IPS-18a (cell line): ENCODE results near the gene CACHD1.

Experiments used
- H3K27ac ChIP-seq: one replicate; pipeline ENCODE4 v1.5.1; 2013; ENCODE audit warnings: low read length
- H3K27me3 ChIP-seq: one replicate; pipeline ENCODE4 v1.6.1; 2013; ENCODE audit warnings: mild to moderate bottlenecking, low read length; ENCODE audit not compliant: control insufficient read depth, insufficient read depth
- H3K36me3 ChIP-seq: one replicate; pipeline ENCODE4 v1.6.1; 2013; ENCODE audit warnings: low read depth, low read length; ENCODE audit not compliant: control insufficient read depth
- H3K4me1 ChIP-seq: one replicate; pipeline ENCODE4 v1.6.1; 2013; ENCODE audit warnings: low read depth, low read length; ENCODE audit not compliant: control insufficient read depth
- H3K4me3 ChIP-seq: one replicate; pipeline ENCODE4 v1.5.1; 2013; ENCODE audit warnings: low read length
- H3K9ac ChIP-seq: one replicate; pipeline ENCODE4 v1.6.1; 2013; ENCODE audit warnings: mild to moderate bottlenecking, low read length, moderate library complexity
- H3K9me3 ChIP-seq: one replicate; pipeline ENCODE4 v1.6.1; 2013; ENCODE audit warnings: low read depth, low read length; ENCODE audit not compliant: control insufficient read depth

The CACHD1 gene

GRCh38 chr1:64581135-64581842, 111.4 kb downstream of the CACHD1 start:
- H3K36me3 ChIP-seq = peaks cover 6% of the 10 kb centered on the region
- H3K27ac ChIP-seq = no peak overlapping the region
- H3K9ac ChIP-seq = no peak overlapping the region
- H3K4me3 ChIP-seq = no peak overlapping the region
- peaks cover 28% of the 10 kb centered on the region for H3K4me1 ChIP-seq
- no peaks in the 10 kb centered on the region for H3K27me3 ChIP-seq
- no peaks in the 10 kb centered on the region for H3K9me3 ChIP-seq

GRCh38 chr1:64581843-64582185, 111.9 kb downstream of the CACHD1 start:
- Histone ChIP-seq H3K9me3 (no peaks in the 10 kb centered on the region), H3K27ac (no peak overlapping the region), H3K4me3 (no peak overlapping the region), H3K27me3 (no peaks in the 10 kb centered on the region), H3K9ac (no peak overlapping the region), H3K4me1 (peaks cover 26% of the 10 kb centered on the region), H3K36me3 (peaks cover 6% of the 10 kb centered on the region)

GRCh38 chr1:64584479-64584878, 114.5 kb downstream of the CACHD1 start:
- Histone ChIP-seq H3K27me3 (no peaks in the 10 kb centered on the region), H3K27ac (no peak overlapping the region), H3K4me3 (no peak overlapping the region), H3K36me3 (peaks cover 6% of the 10 kb centered on the region), H3K9me3 (no peaks in the 10 kb centered on the region), H3K4me1 (peaks cover 21% of the 10 kb centered on the region), H3K9ac (no peak overlapping the region)

- Histone ChIP-seq H3K4me3 (no peak overlapping the region), H3K36me3 (peaks cover 9% of the 10 kb centered on the region)
Observed at GRCh38 chr1:64588876-64589275, 118.9 kb downstream of the CACHD1 start.

GRCh38 chr1:64590316-64590715, 120.4 kb downstream of the CACHD1 start:
- Histone ChIP-seq H3K36me3 (peaks cover 6% of the 10 kb centered on the region), H3K9ac (no peak overlapping the region), H3K9me3 (no peaks in the 10 kb centered on the region), H3K4me3 (no peak overlapping the region), H3K27me3 (no peaks in the 10 kb centered on the region), H3K4me1 (peaks cover 4% of the 10 kb centered on the region), H3K27ac (no peak overlapping the region)

More at GRCh38 chr1:64588876-64589275, 118.9 kb downstream of the CACHD1 start:
- Histone ChIP-seq H3K4me1 (no peaks in the 10 kb centered on the region), H3K27me3 (no peaks in the 10 kb centered on the region), H3K27ac (no peak overlapping the region), H3K9ac (no peak overlapping the region), H3K9me3 (no peaks in the 10 kb centered on the region)

GRCh38 chr1:64594446-64594845, 124.5 kb downstream of the CACHD1 start:
- H3K9ac ChIP-seq = no peak overlapping the region
- H3K9me3 ChIP-seq = no peaks in the 10 kb centered on the region
- H3K4me1 ChIP-seq = peaks cover 28% of the 10 kb centered on the region
- H3K27ac ChIP-seq = no peak overlapping the region
- H3K36me3 ChIP-seq = peaks cover 6% of the 10 kb centered on the region
- H3K27me3 ChIP-seq = no peaks in the 10 kb centered on the region
- H3K4me3 ChIP-seq = no peak overlapping the region

- no peak overlapping the region for H3K9ac ChIP-seq
- H3K27ac ChIP-seq = peak overlapping the region; percentile 33
- no peaks in the 10 kb centered on the region for H3K9me3 ChIP-seq
- H3K36me3 ChIP-seq = peaks cover 14% of the 10 kb centered on the region
- no peak overlapping the region for H3K4me3 ChIP-seq
- peaks cover 28% of the 10 kb centered on the region for H3K4me1 ChIP-seq
- no peaks in the 10 kb centered on the region for H3K27me3 ChIP-seq
Observed at GRCh38 chr1:64595871-64596515, 126.1 kb downstream of the CACHD1 start.

GRCh38 chr1:64597113-64597512, 127.2 kb downstream of the CACHD1 start:
- Histone ChIP-seq H3K4me3 (no peak overlapping the region), H3K9ac (no peak overlapping the region), H3K9me3 (no peaks in the 10 kb centered on the region), H3K36me3 (peaks cover 14% of the 10 kb centered on the region), H3K27ac (no peak overlapping the region), H3K27me3 (no peaks in the 10 kb centered on the region), H3K4me1 (peaks cover 28% of the 10 kb centered on the region)

GRCh38 chr1:64598100-64598571, 128.2 kb downstream of the CACHD1 start:
- H3K36me3 ChIP-seq = peaks cover 10% of the 10 kb centered on the region
- no peaks in the 10 kb centered on the region for H3K27me3 ChIP-seq
- H3K9ac ChIP-seq = no peak overlapping the region
- H3K9me3 ChIP-seq = no peaks in the 10 kb centered on the region
- H3K27ac ChIP-seq = no peak overlapping the region
- H3K4me3 ChIP-seq = no peak overlapping the region
- peaks cover 28% of the 10 kb centered on the region for H3K4me1 ChIP-seq

- Histone ChIP-seq H3K4me1 (peaks cover 28% of the 10 kb centered on the region), H3K9me3 (no peaks in the 10 kb centered on the region), H3K27ac (no peak overlapping the region), H3K9ac (no peak overlapping the region), H3K4me3 (no peak overlapping the region), H3K27me3 (no peaks in the 10 kb centered on the region), H3K36me3 (peaks cover 21% of the 10 kb centered on the region)
Observed at GRCh38 chr1:64599242-64599641, 129.3 kb downstream of the CACHD1 start.

GRCh38 chr1:64601207-64601606, 131.3 kb downstream of the CACHD1 start:
- H3K27ac ChIP-seq = no peak overlapping the region

More at GRCh38 chr1:64601207-64601606, 131.3 kb downstream of the CACHD1 start:
- H3K36me3 ChIP-seq = peaks cover 29% of the 10 kb centered on the region
- no peak overlapping the region for H3K9ac ChIP-seq
- H3K4me3 ChIP-seq = no peak overlapping the region
- no peaks in the 10 kb centered on the region for H3K9me3 ChIP-seq
- H3K4me1 ChIP-seq = peaks cover 15% of the 10 kb centered on the region
- H3K27me3 ChIP-seq = no peaks in the 10 kb centered on the region
